Muscle of arm (tissue), 12 donors: Measurements from ENCODE around the gene PALLD. TPM values are rescaled to one million over a fixed set of nuclear protein-coding genes. Genes with fewer than 3 reads are reported as not detected.

Experiments
- DNase-seq: peaks from one replicate; pipeline ENCODE4 v3.0.0-alpha.2; 2013
- polyA plus RNA-seq, 12 donors: library from polyadenylated mRNA; unstranded; fragments of 120-200 nt; gene quantifications; one replicate each; pipeline ENCODE4 v1.2.1, GENCODE V29; 2013; ENCODE audit not compliant: insufficient read length in 12 of 12

The PALLD gene
- polyA plus RNA-seq, 12 donors: 114 to 205 (median 160) TPM; not detected in 1

GRCh38 chr4:168551945-168552695 lies 55.3 kb downstream of the PALLD start:
- DNase-seq: no peak

GRCh38 chr4:168553714-168554370 lies 57.0 kb downstream of the PALLD start:
- DNase-seq: no peak

- no peak for DNase-seq
These were observed 58.6 kb downstream of the PALLD start for GRCh38 chr4:168555437-168555836.

GRCh38 chr4:168557658-168558057 lies 60.8 kb downstream of the PALLD start:
- no peak for DNase-seq

GRCh38 chr4:168558599-168558998 lies 61.7 kb downstream of the PALLD start:
- no peak for DNase-seq

GRCh38 chr4:168560184-168561180 lies 63.6 kb downstream of the PALLD start:
- no peak for DNase-seq

GRCh38 chr4:168562041-168562571 lies 65.3 kb downstream of the PALLD start:
- DNase-seq: no peak

- no peak for DNase-seq
These were observed 67.2 kb downstream of the PALLD start for GRCh38 chr4:168564023-168564422.

GRCh38 chr4:168565130-168565529 lies 68.3 kb downstream of the PALLD start:
- DNase-seq: no peak

- no peak for DNase-seq
These were observed 69.9 kb downstream of the PALLD start for GRCh38 chr4:168566726-168567125.

- DNase-seq: peak; percentile 47
These were observed 72.4 kb downstream of the PALLD start for GRCh38 chr4:168569066-168569930.

GRCh38 chr4:168569931-168570276 lies 73.1 kb downstream of the PALLD start:
- peak; percentile 45 for DNase-seq

GRCh38 chr4:168570466-168570865 lies 73.6 kb downstream of the PALLD start:
- peak; percentile 56 for DNase-seq

- DNase-seq: no peak
These were observed 75.2 kb downstream of the PALLD start for GRCh38 chr4:168572002-168572401.

- no peak for DNase-seq
These were observed 77.0 kb downstream of the PALLD start for GRCh38 chr4:168573870-168574269.

- no peak for DNase-seq
These were observed 77.9 kb downstream of the PALLD start for GRCh38 chr4:168574581-168575295.

GRCh38 chr4:168575473-168575872 lies 78.6 kb downstream of the PALLD start:
- no peak for DNase-seq

- no peak for DNase-seq
These were observed 80.8 kb downstream of the PALLD start for GRCh38 chr4:168577624-168578023.

GRCh38 chr4:168580228-168580627 lies 83.4 kb downstream of the PALLD start:
- DNase-seq: no peak

- no peak for DNase-seq
These were observed 87.5 kb downstream of the PALLD start for GRCh38 chr4:168584321-168584771.
